Stomach (tissue), 9 donors: ENCODE measurements around the gene GLYATL1B. TPM values are rescaled to one million over a fixed set of nuclear protein-coding genes. Genes with fewer than 3 reads are reported as not detected.

Experiments
- DNase-seq, 2 donors: peaks; one replicate each; pipeline versions ENCODE4 v3.0.0 to v3.0.0-alpha.2; 2013 to 2019
- H3K27ac ChIP-seq, 5 donors: fragments of 200-600 bp in 4 of 5; sonication (generic) in 4 of 5; one replicate each; pipeline ENCODE4 v1.5.1; 2013 to 2019; ENCODE audit warnings: mild to moderate bottlenecking in 1 of 5, moderate library complexity in 1 of 5
- H3K27me3 ChIP-seq, 3 donors: fragments of 200-600 bp; sonication (generic); one replicate each; pipeline ENCODE4 v1.5.1; 2017 to 2019; ENCODE audit warnings: mixed run types in 1 of 3
- H3K36me3 ChIP-seq, 4 donors: fragments of 200-600 bp; sonication (generic); 1 replicate in 3 of 4; 2 replicates in 1 of 4; pipeline ENCODE4 v1.5.1; 2016 to 2019
- H3K4me1 ChIP-seq, 4 donors: fragments of 200-600 bp; sonication (generic); one replicate each; pipeline ENCODE4 v1.5.1; 2016 to 2019
- H3K4me3 ChIP-seq, 4 donors: fragments of 200-600 bp; sonication (generic) in 3 of 4; one replicate each; pipeline ENCODE4 v1.5.1; 2016 to 2019; ENCODE audit warnings: mild to moderate bottlenecking in 1 of 4
- H3K9me3 ChIP-seq, 4 donors: fragments of 200-600 bp; sonication (generic); one replicate each; pipeline ENCODE4 v1.5.1; 2016 to 2019
- CTCF ChIP-seq, 7 experiments: fragments of 450-650 bp in 4 of 7; fragments of 200-600 bp in 3 of 7; sonication (generic) in 3 of 7; IDR thresholded peaks; one replicate each; pipeline ENCODE4 v1.5.1; 2016 to 2019; ENCODE audit warnings: antibody characterized with exemption in 7 of 7, control low read depth in 2 of 7, mild to moderate bottlenecking in 1 of 7
- EP300 ChIP-seq: sonication (generic); formaldehyde crosslinking; IDR thresholded peaks from one replicate; pipeline ENCODE4 v1.6.1; 2017; ENCODE audit warnings: antibody characterized with exemption
- POLR2A ChIP-seq, 4 donors: fragments of 450-650 bp; IDR thresholded peaks; one replicate each; pipeline ENCODE4 v1.6.1; 2016; ENCODE audit warnings: antibody characterized with exemption in 4 of 4, control low read depth in 2 of 4, mild to moderate bottlenecking in 1 of 4, moderate library complexity in 1 of 4
- POLR2AphosphoS5 ChIP-seq, 3 donors: sonication (generic); formaldehyde crosslinking; IDR thresholded peaks; one replicate each; pipeline ENCODE4 v1.6.1; 2016; ENCODE audit warnings: antibody characterized with exemption in 3 of 3
- WGBS, 5 donors: extraction: QIAGEN DNeasy Blood & Tissue Kit in 3 of 5; methylation state at CpG; one replicate each; pipeline versions ENCODE4 v1.1.5 to v1.1.7; 2013 to 2018; 5-methylcytosine and 5-hydroxymethylcytosine counted together
- intact Hi-C: fragments of 100-400 bp; cut with DNase I; formaldehyde crosslinking; loops from one replicate; pipeline ENCODE4 v1.15.1; 2023; ENCODE audit warnings: low total_unique reads
- polyA plus RNA-seq, 3 donors: library from polyadenylated mRNA; stranded (reverse); fragments of 200-250 nt; gene quantifications; one replicate each; pipeline ENCODE4 v1.2.3, GENCODE V29; 2013
- total RNA-seq, 5 donors: library from RNA; depleted of rRNA; stranded (reverse); fragments of >200 nt; gene quantifications; one replicate each; pipeline versions ENCODE4 v1.1.0 to v1.2.3, GENCODE V29; 2014 to 2016
- donor health status: healthy with polysubstance abuse.
- donor health status: Bipolar disorder and iron deficiency.
- donor health status: healthy.

Gene GLYATL1B
- total and polyA plus RNA-seq, 8 donors: not detected

- H3K4me1 ChIP-seq: peaks cover 1 to 15% (median 8%) of the 10 kb centered on the region in 4 donors
- peaks cover 0 to 5% (median 3%) of the 10 kb centered on the region in 4 donors for H3K9me3 ChIP-seq
- WGBS, 5 donors: 72 to 84% (median 80%) methylated on average over 2 of the region's 2 CpGs
- H3K27ac ChIP-seq: no peak overlapping the region
- no peaks in the 10 kb centered on the region for H3K36me3 ChIP-seq
- H3K27me3 ChIP-seq: no peaks in the 10 kb centered on the region
- DNase-seq: no peak
- intact Hi-C loops: no loop called here
- no peak overlapping the region for H3K4me3 ChIP-seq
- TF ChIP-seq POLR2A (IDR thresholded peaks at IDR 0.05) (no peak), EP300 (no peak), CTCF (IDR thresholded peaks at IDR 0.05) (no peak)
These were observed 26.4 kb downstream of the GLYATL1B start for GRCh38 chr11:59112494-59112893.

DNA sequence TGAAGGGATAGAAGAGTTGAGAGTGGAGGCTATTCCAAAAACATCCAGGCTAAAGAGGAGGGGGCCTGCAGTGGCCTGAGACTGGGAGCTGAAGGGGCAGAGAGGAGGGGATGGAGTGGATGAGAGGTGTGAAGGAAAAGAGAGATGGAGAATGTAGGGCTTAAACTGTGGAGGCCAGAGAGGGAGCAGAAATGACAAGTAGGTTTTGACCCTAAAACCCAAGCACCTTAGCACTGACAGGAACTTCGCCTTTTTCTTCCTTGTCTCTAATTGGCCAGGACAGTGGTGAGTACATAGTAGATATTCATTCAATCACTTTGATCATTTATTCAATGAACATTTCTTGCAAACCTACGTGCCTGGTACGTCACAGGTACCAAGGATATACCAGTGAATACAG lies 28.2 kb downstream of the GLYATL1B start:
- 87 to 99% (median 98%) methylated on average over 3 of the region's 3 CpGs for WGBS, 5 donors
- Histone ChIP-seq H3K27me3 (no peaks in the 10 kb centered on the region), H3K36me3 (no peaks in the 10 kb centered on the region), H3K4me1 (peaks cover 0 to 5% (median 4%) of the 10 kb centered on the region in 4 donors), H3K4me3 (no peak overlapping the region), H3K9me3 (peaks cover 4 to 23% (median 21%) of the 10 kb centered on the region in 4 donors), H3K27ac (no peak overlapping the region)
- DNase-seq: no peak
- TF ChIP-seq POLR2A (IDR thresholded peaks at IDR 0.05) (no peak), EP300 (no peak), CTCF (IDR thresholded peaks at IDR 0.05) (no peak), POLR2AphosphoS5 (IDR thresholded peaks at IDR 0.05) (no peak)
- intact Hi-C loops: no loop called here

DNA sequence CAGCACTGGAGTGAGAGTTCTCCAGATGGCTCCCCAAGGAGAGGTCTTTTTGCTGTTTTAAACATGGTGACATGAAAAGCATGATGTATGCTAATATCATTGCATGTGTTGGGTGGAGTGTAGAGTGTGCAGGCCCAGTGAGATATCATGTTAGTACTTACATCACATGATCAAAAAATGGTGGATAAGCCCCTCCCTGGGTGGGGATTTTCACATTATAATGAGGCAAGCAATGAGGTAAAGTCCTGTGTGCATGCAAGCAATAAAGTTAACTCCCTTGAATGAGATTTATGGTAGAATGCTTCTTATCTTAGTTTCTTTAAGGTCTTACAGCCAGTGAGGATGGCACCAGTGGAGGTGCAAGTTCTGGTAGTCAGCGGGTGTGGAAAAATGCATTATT lies 29.4 kb downstream of the GLYATL1B start:
- no peak for DNase-seq
- no peaks in the 10 kb centered on the region for H3K36me3 ChIP-seq
- peaks cover 0 to 5% (median 4%) of the 10 kb centered on the region in 4 donors for H3K4me1 ChIP-seq
- TF ChIP-seq CTCF (IDR thresholded peaks at IDR 0.05): no peak
- no peak for TF ChIP-seq POLR2AphosphoS5 (IDR thresholded peaks at IDR 0.05)
- TF ChIP-seq EP300: no peak
- no peak for TF ChIP-seq POLR2A (IDR thresholded peaks at IDR 0.05)
- no peaks in the 10 kb centered on the region for H3K27me3 ChIP-seq
- no peak overlapping the region for H3K4me3 ChIP-seq
- 85 to 100% (median 93%) methylated on average over 1 of the region's 1 CpG for WGBS, 5 donors
- no peak overlapping the region for H3K27ac ChIP-seq
- intact Hi-C loops: no loop called here
- H3K9me3 ChIP-seq: peaks cover 4 to 24% (median 21%) of the 10 kb centered on the region in 4 donors

DNA sequence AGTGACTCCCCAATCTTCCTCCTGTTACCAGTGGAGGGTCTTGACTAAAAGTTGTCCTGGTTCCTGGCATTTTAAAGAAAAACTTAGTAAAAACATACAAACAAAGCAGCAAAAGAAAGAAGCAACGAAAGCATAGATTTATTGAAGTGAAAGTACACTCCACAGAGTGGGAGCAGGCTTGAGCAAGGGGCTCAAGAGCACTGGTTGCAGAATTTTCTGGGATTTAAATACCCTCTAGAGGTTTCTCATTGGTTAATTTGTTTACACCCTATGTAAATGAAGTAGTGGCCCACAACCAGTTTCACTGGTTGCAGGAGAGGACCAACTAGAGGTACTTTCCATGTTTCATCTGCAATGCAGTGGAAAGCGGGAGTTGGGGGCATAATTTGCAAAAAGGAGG lies 31.7 kb downstream of the GLYATL1B start:
- H3K9me3 ChIP-seq: peaks cover 4 to 24% (median 21%) of the 10 kb centered on the region in 4 donors
- WGBS, 5 donors: 94 to 100% (median 98%) methylated on average over 2 of the region's 2 CpGs
- no peak for TF ChIP-seq POLR2AphosphoS5 (IDR thresholded peaks at IDR 0.05)
- TF ChIP-seq CTCF (IDR thresholded peaks at IDR 0.05): no peak
- TF ChIP-seq EP300: no peak
- no peak for TF ChIP-seq POLR2A (IDR thresholded peaks at IDR 0.05)
- H3K36me3 ChIP-seq: no peaks in the 10 kb centered on the region
- intact Hi-C loops: no loop called here
- no peak for DNase-seq
- H3K4me1 ChIP-seq: no peaks in the 10 kb centered on the region
- no peaks in the 10 kb centered on the region for H3K27me3 ChIP-seq
- no peak overlapping the region for H3K27ac ChIP-seq
- H3K4me3 ChIP-seq: no peak overlapping the region
